Trophoblast cell (in vitro differentiated cells and primary cell): Measurements from ENCODE around the gene BRD4.
A peak's percentile ranks its signal among the peaks of the same experiment; 100 is the strongest.

Experiments
- DNase-seq, 2 donors: peaks; one replicate each; pipeline ENCODE4 v3.0.0-alpha.2; 2016
- H2AFZ ChIP-seq: 2 replicates; pipeline ENCODE4 v1.6.1; 2013; ENCODE audit warnings: low read length, moderate library complexity, mild to moderate bottlenecking; ENCODE audit not compliant: insufficient read depth, poor library complexity
- H2AK5ac ChIP-seq: 2 replicates; pipeline ENCODE4 v1.6.1; 2013; ENCODE audit warnings: mild to moderate bottlenecking, low read length
- H2BK120ac ChIP-seq: 2 replicates; pipeline ENCODE4 v1.6.1; 2013; ENCODE audit warnings: low read length, mild to moderate bottlenecking, moderate library complexity; ENCODE audit not compliant: insufficient read depth, poor library complexity
- H2BK12ac ChIP-seq: 2 replicates; pipeline ENCODE4 v1.6.1; 2013; ENCODE audit warnings: mild to moderate bottlenecking, low read length, moderate library complexity
- H2BK5ac ChIP-seq: 2 replicates; pipeline ENCODE4 v1.6.1; 2013; ENCODE audit warnings: low read length, low read depth, moderate library complexity, mild to moderate bottlenecking; ENCODE audit not compliant: poor library complexity
- H3K14ac ChIP-seq: 2 replicates; pipeline ENCODE4 v1.6.1; 2013; ENCODE audit warnings: mild to moderate bottlenecking, low read length
- H3K18ac ChIP-seq: 2 replicates; pipeline ENCODE4 v1.6.1; 2013; ENCODE audit warnings: mild to moderate bottlenecking, low read length
- H3K23ac ChIP-seq: 2 replicates; pipeline ENCODE4 v1.6.1; 2013; ENCODE audit warnings: low read length
- H3K27ac ChIP-seq: 2 replicates; pipeline ENCODE4 v1.5.1; 2013; ENCODE audit warnings: low read depth, mild to moderate bottlenecking, inconsistent platforms, low read length, moderate library complexity
- H3K27me3 ChIP-seq: 2 replicates; pipeline ENCODE4 v1.6.1; 2013; ENCODE audit warnings: inconsistent platforms, mild to moderate bottlenecking, low read length, moderate library complexity; ENCODE audit not compliant: insufficient read depth
- H3K36me3 ChIP-seq, 2 experiments: 1 replicate in 1 of 2; 2 replicates in 1 of 2; pipeline ENCODE4 v1.6.1; 2013; ENCODE audit warnings: low read length in 2 of 2, mild to moderate bottlenecking in 2 of 2, moderate library complexity in 1 of 2; ENCODE audit not compliant: insufficient read depth in 2 of 2, control insufficient read depth in 1 of 2
- H3K4ac ChIP-seq: 2 replicates; pipeline ENCODE4 v1.6.1; 2013; ENCODE audit warnings: low read depth, mild to moderate bottlenecking, low read length, moderate library complexity
- H3K4me1 ChIP-seq, 2 experiments: 1 replicate in 1 of 2; 2 replicates in 1 of 2; pipeline ENCODE4 v1.6.1; 2013; ENCODE audit warnings: low read length in 2 of 2, mild to moderate bottlenecking in 2 of 2, moderate library complexity in 1 of 2; ENCODE audit not compliant: insufficient read depth in 2 of 2, control insufficient read depth in 1 of 2
- H3K4me2 ChIP-seq: 2 replicates; pipeline ENCODE4 v1.6.1; 2013; ENCODE audit warnings: inconsistent platforms, mild to moderate bottlenecking, low read length, moderate library complexity
- H3K4me3 ChIP-seq: 2 replicates; pipeline ENCODE4 v1.5.1; 2013; ENCODE audit warnings: mild to moderate bottlenecking, low read depth, low read length, inconsistent platforms
- H3K79me1 ChIP-seq: one replicate; pipeline ENCODE4 v1.6.1; 2013; ENCODE audit warnings: low read length
- H3K79me2 ChIP-seq: 2 replicates; pipeline ENCODE4 v1.6.1; 2013; ENCODE audit warnings: low read length, mild to moderate bottlenecking; ENCODE audit not compliant: control insufficient read depth, insufficient read depth, poor library complexity
- H3K9ac ChIP-seq: 2 replicates; pipeline ENCODE4 v1.6.1; 2013; ENCODE audit warnings: mild to moderate bottlenecking, low read length
- H3K9me3 ChIP-seq: 2 replicates; pipeline ENCODE4 v1.6.1; 2013; ENCODE audit warnings: low read depth, mild to moderate bottlenecking, control low read depth, inconsistent platforms, low read length; ENCODE audit not compliant: insufficient read depth
- H4K12ac ChIP-seq: 2 replicates; pipeline ENCODE4 v1.6.1; 2013; ENCODE audit warnings: low read depth, mild to moderate bottlenecking, low read length, moderate library complexity
- H4K8ac ChIP-seq: 2 replicates; pipeline ENCODE4 v1.6.1; 2013; ENCODE audit warnings: low read depth, mild to moderate bottlenecking, low read length, moderate library complexity
- H4K91ac ChIP-seq: one replicate; pipeline ENCODE4 v1.6.1; 2013; ENCODE audit warnings: low read depth, mild to moderate bottlenecking, low read length, moderate library complexity
- WGBS: extraction: QIAGEN DNeasy Blood & Tissue Kit; methylation state at CpG from one replicate; pipeline ENCODE4 v1.1.7; 2013; ENCODE audit warnings: missing lambda C conversion rate; ENCODE audit not compliant: insufficient read length, insufficient coverage; ENCODE audit errors: extremely low coverage; 5-methylcytosine and 5-hydroxymethylcytosine counted together

Gene BRD4

GRCh38 chr19:15373644-15374043 lies 41.3 kb upstream of the BRD4 start:
- WGBS = no CpG with 5 or more reads among the region's 22 CpGs

GRCh38 chr19:15372891-15373301 lies 40.6 kb upstream of the BRD4 start:
- no CpG with 5 or more reads among the region's 30 CpGs for WGBS
- Histone ChIP-seq H4K91ac (no peak overlapping the region), H3K36me3 (peaks cover 65 to 67% of the 10 kb centered on the region in 2 experiments), H2AK5ac (no peak overlapping the region), H3K18ac (no peak overlapping the region), H2BK5ac (no peak overlapping the region), H3K4me2 (no peak overlapping the region), H2BK120ac (no peak overlapping the region), H2AFZ (no peak overlapping the region), H3K4me3 (no peak overlapping the region), H3K9me3 (peaks cover 2% of the 10 kb centered on the region), H2BK12ac (no peak overlapping the region), H4K8ac (no peak overlapping the region), H3K4ac (no peak overlapping the region), H3K9ac (no peak overlapping the region), H3K4me1 (peaks cover 2 to 10% of the 10 kb centered on the region in 2 experiments), H4K12ac (no peak overlapping the region), H3K79me1 (no peaks in the 10 kb centered on the region), H3K14ac (no peak overlapping the region), H3K79me2 (peaks cover 19% of the 10 kb centered on the region), H3K27ac (no peak overlapping the region), H3K23ac (no peak overlapping the region), H3K27me3 (no peaks in the 10 kb centered on the region)
- DNase-seq = no peak

More at GRCh38 chr19:15373644-15374043, 41.3 kb upstream of the BRD4 start:
- Histone ChIP-seq H3K4ac (peak overlapping the region; percentile 5), H3K4me1 (peaks cover 2 to 12% of the 10 kb centered on the region in 2 experiments), H3K4me2 (no peak overlapping the region), H3K79me1 (peaks cover 1% of the 10 kb centered on the region), H3K9me3 (peaks cover 2% of the 10 kb centered on the region), H4K8ac (no peak overlapping the region), H3K27me3 (no peaks in the 10 kb centered on the region), H2AK5ac (no peak overlapping the region), H3K18ac (no peak overlapping the region), H2BK5ac (no peak overlapping the region), H3K36me3 (peaks cover 57 to 59% of the 10 kb centered on the region in 2 experiments), H3K9ac (no peak overlapping the region), H4K91ac (no peak overlapping the region), H3K14ac (no peak overlapping the region), H3K23ac (no peak overlapping the region), H3K4me3 (no peak overlapping the region), H3K79me2 (peaks cover 24% of the 10 kb centered on the region), H3K27ac (no peak overlapping the region), H4K12ac (no peak overlapping the region), H2BK12ac (no peak overlapping the region), H2BK120ac (no peak overlapping the region), H2AFZ (no peak overlapping the region)
- DNase-seq = no peak

- H3K27me3 ChIP-seq = no peaks in the 10 kb centered on the region
- no peak for DNase-seq
- H2BK120ac ChIP-seq = no peak overlapping the region
- no peak overlapping the region for H4K8ac ChIP-seq
- H2AFZ ChIP-seq = no peak overlapping the region
- H3K14ac ChIP-seq = no peak overlapping the region
- H2AK5ac ChIP-seq = no peak overlapping the region
- H2BK12ac ChIP-seq = no peak overlapping the region
- H3K4me3 ChIP-seq = no peak overlapping the region
- peaks cover 69 to 70% of the 10 kb centered on the region in 2 experiments for H3K36me3 ChIP-seq
- no peak overlapping the region for H3K27ac ChIP-seq
- WGBS = no CpG with 5 or more reads among the region's 14 CpGs
- peaks cover 15% of the 10 kb centered on the region for H3K79me2 ChIP-seq
- peaks cover 2% of the 10 kb centered on the region for H3K9me3 ChIP-seq
- no peak overlapping the region for H3K4ac ChIP-seq
- no peak overlapping the region for H2BK5ac ChIP-seq
- H3K9ac ChIP-seq = no peak overlapping the region
- no peak overlapping the region for H4K12ac ChIP-seq
- H4K91ac ChIP-seq = no peak overlapping the region
- no peak overlapping the region for H3K23ac ChIP-seq
- no peak overlapping the region for H3K4me2 ChIP-seq
- H3K18ac ChIP-seq = no peak overlapping the region
- H3K79me1 ChIP-seq = no peaks in the 10 kb centered on the region
- H3K4me1 ChIP-seq = peaks cover 2 to 6% of the 10 kb centered on the region in 2 experiments
These were observed 40.1 kb upstream of the BRD4 start for GRCh38 chr19:15372470-15372869.

- no peak overlapping the region for H3K18ac ChIP-seq
- no peak overlapping the region for H3K14ac ChIP-seq
- H2AFZ ChIP-seq = no peak overlapping the region
- no peak overlapping the region for H4K8ac ChIP-seq
- no peak overlapping the region for H4K91ac ChIP-seq
- no peak overlapping the region for H3K27ac ChIP-seq
- no peaks in the 10 kb centered on the region for H3K79me1 ChIP-seq
- H3K79me2 ChIP-seq = peaks cover 12% of the 10 kb centered on the region
- no peak overlapping the region for H3K9ac ChIP-seq
- peaks cover 2% of the 10 kb centered on the region for H3K9me3 ChIP-seq
- peaks cover 0 to 2% of the 10 kb centered on the region in 2 experiments for H3K4me1 ChIP-seq
- H3K36me3 ChIP-seq = peaks cover 73 to 75% of the 10 kb centered on the region in 2 experiments
- no peak overlapping the region for H2AK5ac ChIP-seq
- H2BK12ac ChIP-seq = no peak overlapping the region
- H2BK120ac ChIP-seq = no peak overlapping the region
- no peak overlapping the region for H2BK5ac ChIP-seq
- no peak overlapping the region for H3K4me2 ChIP-seq
- no CpG with 5 or more reads among the region's 17 CpGs for WGBS
- H3K4me3 ChIP-seq = no peak overlapping the region
- no peak overlapping the region for H4K12ac ChIP-seq
- DNase-seq = no peak
- no peak overlapping the region for H3K23ac ChIP-seq
- H3K27me3 ChIP-seq = no peaks in the 10 kb centered on the region
- H3K4ac ChIP-seq = no peak overlapping the region
These were observed 39.5 kb upstream of the BRD4 start for GRCh38 chr19:15371786-15372380.
